Activated CD4-positive, CD25-positive, alpha-beta regulatory T cell treated with anti-CD3 and anti-CD28 coated beads, Interleukin-2, amount 50 U/mL, for 24 hours (primary cell): ENCODE data around the gene EFCAB11.

Experiments used
- ATAC-seq, 2 donors: fragments of 150-1000 bp; cut with Tn5 transposase; one replicate each; pipeline ENCODE4 v1.10.0; 2021; ENCODE audit warnings: mild to moderate bottlenecking in 1 of 2, moderate library complexity in 1 of 2

Gene EFCAB11

DNA sequence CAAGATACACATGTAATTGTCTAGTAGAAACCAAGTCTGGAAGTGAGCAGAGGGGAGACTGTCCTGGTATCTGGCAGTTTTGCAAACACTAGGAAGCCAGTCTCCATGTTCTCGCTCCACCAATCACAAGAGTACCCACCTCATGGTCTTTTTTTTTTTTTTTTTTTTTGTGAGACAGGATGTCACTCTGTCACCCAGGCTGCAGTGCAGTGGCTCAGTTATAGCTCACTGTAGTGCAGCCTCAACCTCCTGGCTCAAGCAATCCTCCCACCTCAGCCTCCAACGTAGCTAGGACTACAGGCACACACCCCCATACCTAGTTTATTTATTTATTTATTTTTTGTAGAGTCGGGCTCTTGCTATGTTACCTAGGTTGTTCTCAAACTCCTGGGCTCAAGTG lies 189.2 kb downstream of the EFCAB11 start:
- ATAC-seq, result no peak

- ATAC-seq, result no peak
Measured at GRCh38 chr14:89760086-89760485, 194.4 kb downstream of the EFCAB11 start.

DNA sequence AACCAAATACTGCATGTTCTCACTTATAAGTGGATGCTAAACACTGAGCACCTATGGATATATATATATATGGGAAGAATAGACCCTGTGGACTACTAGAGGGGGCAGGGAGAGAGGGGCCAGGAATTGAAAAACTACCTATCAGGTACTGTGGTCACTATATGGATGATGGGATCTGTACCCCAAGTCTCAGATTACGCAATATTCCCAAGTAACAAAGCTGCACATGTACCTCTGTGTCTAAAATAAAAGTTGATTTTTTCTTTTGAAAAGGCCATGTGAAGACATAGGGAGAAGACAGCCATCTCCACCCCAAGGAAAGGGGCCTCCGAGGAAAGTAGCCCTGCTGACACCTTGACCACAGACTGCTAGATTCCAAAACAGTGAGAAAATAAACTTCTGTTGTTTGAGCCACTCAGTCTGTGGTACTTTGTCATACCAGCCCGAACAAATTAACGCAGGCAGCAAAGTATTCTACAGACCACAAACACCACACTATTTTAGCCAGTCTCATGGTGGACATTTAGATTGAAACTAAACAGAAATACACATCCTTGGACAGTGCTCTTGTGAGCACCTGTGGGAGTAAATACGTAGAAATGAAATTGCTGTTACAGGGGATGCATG lies 197.1 kb downstream of the EFCAB11 start:
- no peak for ATAC-seq

DNA sequence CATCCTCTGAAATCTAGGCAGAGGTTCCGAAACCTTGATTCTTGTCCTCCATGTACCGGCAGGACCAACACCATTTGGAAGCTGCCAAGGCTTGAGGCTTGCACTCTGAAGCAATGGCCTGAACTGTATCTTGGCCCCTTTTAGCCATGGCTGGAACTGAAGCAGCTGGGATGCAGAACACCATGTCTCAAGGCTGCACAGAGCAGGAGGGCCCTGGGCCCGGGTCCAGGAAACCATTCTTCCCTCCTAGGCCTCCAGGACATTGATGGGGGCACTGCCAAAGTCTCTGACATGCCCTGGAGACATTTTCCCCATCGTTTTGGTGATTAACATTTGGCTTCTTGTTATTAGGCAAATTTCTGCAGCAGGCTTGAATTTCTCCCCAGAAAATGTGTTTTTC lies 198.7 kb downstream of the EFCAB11 start:
- no peak for ATAC-seq

GRCh38 chr14:89753828-89754412 lies 200.6 kb downstream of the EFCAB11 start:
- no peak for ATAC-seq

DNA sequence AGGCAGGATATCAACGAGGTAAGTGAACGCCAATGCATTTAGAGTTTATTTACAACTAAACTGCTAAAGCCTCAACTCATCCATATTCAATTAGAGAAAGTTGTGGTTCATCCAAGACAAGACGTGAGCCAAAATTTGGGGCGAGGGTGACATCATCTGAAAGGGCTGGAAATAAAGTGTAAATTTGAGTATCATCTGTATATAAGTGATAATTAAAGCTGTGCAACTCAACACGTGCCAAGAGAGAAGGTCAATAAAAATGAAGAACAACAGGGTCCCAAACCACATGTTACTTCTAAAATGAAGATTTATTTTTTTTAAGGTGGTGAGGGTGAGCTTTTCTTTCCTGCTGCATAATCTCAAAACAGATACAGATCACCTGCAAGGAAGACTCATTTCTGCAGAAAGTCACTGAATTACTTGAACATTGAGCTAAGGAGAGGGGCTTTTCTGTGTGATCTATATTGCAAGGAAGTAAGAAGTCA lies 203.6 kb downstream of the EFCAB11 start:
- ATAC-seq, result peak; percentile 61 to 73

- ATAC-seq, result no peak
Measured at GRCh38 chr14:89750281-89750755, 204.2 kb downstream of the EFCAB11 start.

DNA sequence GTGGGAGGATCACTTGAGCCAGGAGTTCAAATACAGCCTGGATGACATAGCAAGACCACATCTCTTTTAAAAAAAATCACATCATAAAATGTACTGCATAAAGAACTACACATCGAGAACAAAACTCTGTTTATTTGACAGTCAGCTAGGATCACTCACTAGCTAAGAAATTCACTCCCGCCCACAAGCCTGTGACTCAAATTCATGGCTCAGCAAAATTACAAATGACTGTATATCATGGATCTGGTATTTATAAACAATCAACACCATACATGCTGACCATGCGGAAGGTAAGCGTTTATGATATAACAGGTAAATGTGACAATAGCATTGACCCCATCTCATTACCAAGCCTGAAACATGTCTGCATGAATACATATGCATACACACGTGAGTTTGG lies 206.5 kb downstream of the EFCAB11 start:
- ATAC-seq, result no peak

DNA sequence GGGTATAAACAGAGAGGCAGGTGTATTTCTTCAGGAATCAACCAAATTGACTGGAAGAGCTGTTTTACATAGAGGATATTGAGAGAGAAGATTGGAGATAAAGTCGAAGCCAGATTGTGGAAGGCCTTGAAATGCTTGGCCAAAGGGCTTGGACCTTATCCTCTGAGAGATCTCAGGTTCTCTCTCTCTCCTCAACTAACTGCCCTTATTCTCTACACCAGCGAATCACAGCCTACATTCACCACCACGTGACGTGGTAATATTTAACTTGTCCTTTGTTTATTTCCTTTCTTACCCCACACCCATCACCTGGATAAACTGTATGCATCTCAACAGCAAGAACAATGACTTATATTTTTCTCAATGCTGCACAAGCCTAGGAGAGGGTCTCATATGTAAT lies 207.4 kb downstream of the EFCAB11 start:
- no peak for ATAC-seq

GRCh38 chr14:89746654-89747053 lies 207.9 kb downstream of the EFCAB11 start:
- ATAC-seq, result no peak

DNA sequence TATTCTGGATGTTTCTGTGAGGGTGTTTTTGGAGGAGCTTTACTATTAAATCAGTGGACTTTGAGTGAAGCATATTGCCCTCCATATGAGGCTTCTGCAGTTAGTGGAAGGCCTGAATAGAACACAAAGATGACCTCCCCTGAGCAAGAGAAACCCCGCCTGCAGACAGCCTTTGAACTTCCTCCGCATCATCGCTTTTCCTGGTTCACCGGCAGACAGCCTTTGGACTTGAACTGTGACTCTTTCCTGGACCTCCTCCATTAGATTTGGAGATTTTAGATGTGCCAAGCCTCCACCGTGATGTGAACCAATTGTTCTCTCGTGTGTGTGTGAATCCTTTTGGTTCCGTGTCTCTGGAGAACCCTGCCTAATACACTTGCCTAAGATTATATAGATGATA lies 208.4 kb downstream of the EFCAB11 start:
- ATAC-seq, result no peak
